ENCODE results near the gene RGS12. TPM values are rescaled to one million over a fixed set of nuclear protein-coding genes. Genes with fewer than 3 reads are reported as not detected.

Gene RGS12
- total RNA-seq, 1 donor from 2014 or later, result 21.9 TPM

DNA sequence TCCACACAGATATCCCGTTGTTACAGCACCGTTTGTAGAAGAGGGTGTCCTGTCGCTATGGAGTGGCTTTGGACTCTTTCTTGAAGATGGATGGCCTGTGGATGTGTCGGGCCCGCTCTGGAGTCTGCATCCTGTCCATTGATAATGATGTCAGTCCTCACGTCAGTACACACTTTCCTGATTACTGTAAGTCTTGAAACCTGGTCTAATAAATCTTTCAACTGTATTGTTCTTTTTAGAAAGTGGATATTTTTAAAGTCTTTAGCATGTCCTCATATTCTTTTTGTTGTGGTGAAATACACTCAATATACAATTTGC is 29.0 kb upstream of the RGS12 start:
- Histone ChIP-seq H3K9me3 (ENCODE audit: insufficient read depth, low read depth, low read length) (no peaks in the 10 kb centered on the region), H3K27me3 (ENCODE audit: insufficient read depth, low read length) (peaks cover 2% of the 10 kb centered on the region), H3K27ac (ENCODE audit: low read depth, low read length) (no peak overlapping the region), H3K4me3 (ENCODE audit: insufficient read depth, low read depth, low read length) (no peak overlapping the region), H3K79me2 (ENCODE audit: insufficient read depth, low read length) (no peaks in the 10 kb centered on the region), H3K9ac (ENCODE audit: low read length) (no peak overlapping the region), H3K36me3 (ENCODE audit: insufficient read depth, low read length) (no peaks in the 10 kb centered on the region), H3K4me1 (ENCODE audit: insufficient read depth, low read length) (no peaks in the 10 kb centered on the region), H3K4me2 (ENCODE audit: low read length) (no peak overlapping the region), H2AFZ (ENCODE audit: low read depth, low read length) (no peak overlapping the region), H4K20me1 (ENCODE audit: insufficient read depth, low read length) (no peaks in the 10 kb centered on the region)
- no peak overlapping the region for H3K27ac Mint-ChIP-seq (ENCODE audit: unreplicated experiment)
- DNase-seq (ENCODE audit: low read depth) (no peak), FAIRE-seq (no peak)
- TF ChIP-seq EZH2 (IDR thresholded peaks at IDR 0.05; ENCODE audit: insufficient read depth, low read length), result no peak
- TF ChIP-seq, protein P1, sequence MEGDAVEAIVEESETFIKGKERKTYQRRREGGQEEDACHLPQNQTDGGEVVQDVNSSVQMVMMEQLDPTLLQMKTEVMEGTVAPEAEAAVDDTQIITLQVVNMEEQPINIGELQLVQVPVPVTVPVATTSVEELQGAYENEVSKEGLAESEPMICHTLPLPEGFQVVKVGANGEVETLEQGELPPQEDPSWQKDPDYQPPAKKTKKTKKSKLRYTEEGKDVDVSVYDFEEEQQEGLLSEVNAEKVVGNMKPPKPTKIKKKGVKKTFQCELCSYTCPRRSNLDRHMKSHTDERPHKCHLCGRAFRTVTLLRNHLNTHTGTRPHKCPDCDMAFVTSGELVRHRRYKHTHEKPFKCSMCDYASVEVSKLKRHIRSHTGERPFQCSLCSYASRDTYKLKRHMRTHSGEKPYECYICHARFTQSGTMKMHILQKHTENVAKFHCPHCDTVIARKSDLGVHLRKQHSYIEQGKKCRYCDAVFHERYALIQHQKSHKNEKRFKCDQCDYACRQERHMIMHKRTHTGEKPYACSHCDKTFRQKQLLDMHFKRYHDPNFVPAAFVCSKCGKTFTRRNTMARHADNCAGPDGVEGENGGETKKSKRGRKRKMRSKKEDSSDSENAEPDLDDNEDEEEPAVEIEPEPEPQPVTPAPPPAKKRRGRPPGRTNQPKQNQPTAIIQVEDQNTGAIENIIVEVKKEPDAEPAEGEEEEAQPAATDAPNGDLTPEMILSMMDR (IDR thresholded peaks at IDR 0.05; ENCODE audit: insufficient read depth, low read depth, low read length), result no peak
- no peak overlapping the region for H3K4me3 Mint-ChIP-seq (ENCODE audit: unreplicated experiment)
- H3K4me1 Mint-ChIP-seq (ENCODE audit: low read depth, unreplicated experiment), result no peaks in the 10 kb centered on the region
- H3K9me3 Mint-ChIP-seq (ENCODE audit: unreplicated experiment), result no peaks in the 10 kb centered on the region
- H3K36me3 Mint-ChIP-seq (ENCODE audit: low read depth, unreplicated experiment), result peaks cover 8% of the 10 kb centered on the region
- H3K27me3 Mint-ChIP-seq (ENCODE audit: low read depth, unreplicated experiment), result peaks cover 11% of the 10 kb centered on the region

GRCh38 chr4:3266076-3266475 is 26.7 kb upstream of the RGS12 start:
- Histone ChIP-seq H3K4me2 (ENCODE audit: low read length) (no peak overlapping the region), H3K4me3 (ENCODE audit: insufficient read depth, low read depth, low read length) (no peak overlapping the region), H3K27me3 (ENCODE audit: insufficient read depth, low read length) (peaks cover 2% of the 10 kb centered on the region), H3K36me3 (ENCODE audit: insufficient read depth, low read length) (no peaks in the 10 kb centered on the region), H4K20me1 (ENCODE audit: insufficient read depth, low read length) (no peaks in the 10 kb centered on the region), H3K79me2 (ENCODE audit: insufficient read depth, low read length) (no peaks in the 10 kb centered on the region), H3K9me3 (ENCODE audit: insufficient read depth, low read depth, low read length) (no peaks in the 10 kb centered on the region), H3K9ac (ENCODE audit: low read length) (no peak overlapping the region), H3K4me1 (ENCODE audit: insufficient read depth, low read length) (no peaks in the 10 kb centered on the region), H3K27ac (ENCODE audit: low read depth, low read length) (no peak overlapping the region), H2AFZ (ENCODE audit: low read depth, low read length) (no peak overlapping the region)
- Mint-ChIP-seq H3K4me3 (ENCODE audit: unreplicated experiment) (no peak overlapping the region), H3K4me1 (ENCODE audit: low read depth, unreplicated experiment) (no peaks in the 10 kb centered on the region), H3K36me3 (ENCODE audit: low read depth, unreplicated experiment) (peaks cover 7% of the 10 kb centered on the region), H3K27ac (ENCODE audit: unreplicated experiment) (no peak overlapping the region), H3K9me3 (ENCODE audit: unreplicated experiment) (no peaks in the 10 kb centered on the region), H3K27me3 (ENCODE audit: low read depth, unreplicated experiment) (peaks cover 11% of the 10 kb centered on the region)
- TF ChIP-seq, protein P1 (IDR thresholded peaks at IDR 0.05; ENCODE audit: insufficient read depth, low read depth, low read length), result no peak
- no peak for TF ChIP-seq EZH2 (IDR thresholded peaks at IDR 0.05; ENCODE audit: insufficient read depth, low read length)
- DNase-seq (ENCODE audit: low read depth), result no peak
- no peak for FAIRE-seq

DNA sequence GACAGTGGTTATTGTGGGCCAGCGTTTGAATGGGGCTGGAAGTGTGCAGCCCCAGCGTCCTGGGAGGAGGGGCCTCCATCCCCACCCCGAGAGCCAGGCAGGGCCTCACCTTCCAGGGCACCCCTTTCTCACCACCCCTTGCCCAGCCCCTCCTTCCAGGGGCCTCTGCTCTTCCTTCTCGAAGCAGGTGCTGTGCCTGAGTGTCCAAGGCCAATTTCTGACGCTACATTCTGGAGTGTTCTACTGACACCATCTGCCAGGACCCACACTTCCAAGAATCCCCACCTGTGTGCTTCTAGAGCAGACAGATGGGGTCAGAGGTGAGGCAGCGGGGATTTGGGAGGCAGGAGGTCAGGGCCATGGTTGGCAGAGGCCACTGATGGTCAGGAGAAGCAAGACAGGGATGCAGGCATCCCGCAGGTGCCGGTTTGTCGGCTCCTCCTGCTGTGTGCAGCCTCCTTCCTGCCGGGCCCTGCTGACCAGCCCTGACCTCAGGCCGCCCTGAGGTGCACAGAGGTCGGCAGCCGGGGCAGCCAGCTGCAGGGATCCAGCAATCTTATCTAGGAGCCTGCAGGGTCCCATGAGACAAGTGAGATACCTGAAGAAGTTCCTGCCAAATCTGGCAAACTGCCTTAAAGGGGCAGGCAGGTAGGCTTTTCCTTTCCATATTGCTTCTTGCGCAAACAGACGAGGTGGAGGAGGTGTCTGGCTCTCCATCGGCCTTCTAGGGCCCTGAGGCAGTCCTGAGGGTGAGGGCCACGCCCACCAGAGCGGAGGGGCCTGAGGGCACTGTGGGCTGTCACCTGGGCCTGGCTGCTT is 25.0 kb upstream of the RGS12 start:
- no peak overlapping the region for H3K4me2 ChIP-seq (ENCODE audit: low read length)
- no peak for DNase-seq (ENCODE audit: low read depth)
- H3K4me3 ChIP-seq (ENCODE audit: insufficient read depth, low read depth, low read length), result no peak overlapping the region
- no peak overlapping the region for H3K4me3 Mint-ChIP-seq (ENCODE audit: unreplicated experiment)
- no peaks in the 10 kb centered on the region for H4K20me1 ChIP-seq (ENCODE audit: insufficient read depth, low read length)
- H3K27me3 Mint-ChIP-seq (ENCODE audit: low read depth, unreplicated experiment), result peaks cover 6% of the 10 kb centered on the region
- no peak overlapping the region for H3K27ac Mint-ChIP-seq (ENCODE audit: unreplicated experiment)
- TF ChIP-seq, protein P1 (IDR thresholded peaks at IDR 0.05; ENCODE audit: insufficient read depth, low read depth, low read length), result no peak
- TF ChIP-seq EZH2 (IDR thresholded peaks at IDR 0.05; ENCODE audit: insufficient read depth, low read length), result no peak
- H3K4me1 Mint-ChIP-seq (ENCODE audit: low read depth, unreplicated experiment), result no peaks in the 10 kb centered on the region
- no peaks in the 10 kb centered on the region for H3K79me2 ChIP-seq (ENCODE audit: insufficient read depth, low read length)
- peaks cover 3% of the 10 kb centered on the region for H3K36me3 Mint-ChIP-seq (ENCODE audit: low read depth, unreplicated experiment)
- H3K9ac ChIP-seq (ENCODE audit: low read length), result no peak overlapping the region
- H3K36me3 ChIP-seq (ENCODE audit: insufficient read depth, low read length), result no peaks in the 10 kb centered on the region
- H2AFZ ChIP-seq (ENCODE audit: low read depth, low read length), result no peak overlapping the region
- no peak overlapping the region for H3K27ac ChIP-seq (ENCODE audit: low read depth, low read length)
- no peaks in the 10 kb centered on the region for H3K9me3 Mint-ChIP-seq (ENCODE audit: unreplicated experiment)
- H3K27me3 ChIP-seq (ENCODE audit: insufficient read depth, low read length), result peaks cover 2% of the 10 kb centered on the region
- no peaks in the 10 kb centered on the region for H3K4me1 ChIP-seq (ENCODE audit: insufficient read depth, low read length)
- H3K9me3 ChIP-seq (ENCODE audit: insufficient read depth, low read depth, low read length), result no peaks in the 10 kb centered on the region
- no peak for FAIRE-seq
